ENCODE data around the gene RHO.

GRCh38 chr3:129557548-129557894 is 29.1 kb downstream of the RHO start:
- no peak for TF ChIP-seq POLR2A (IDR thresholded peaks at IDR 0.05)
- TF ChIP-seq, protein P1, sequence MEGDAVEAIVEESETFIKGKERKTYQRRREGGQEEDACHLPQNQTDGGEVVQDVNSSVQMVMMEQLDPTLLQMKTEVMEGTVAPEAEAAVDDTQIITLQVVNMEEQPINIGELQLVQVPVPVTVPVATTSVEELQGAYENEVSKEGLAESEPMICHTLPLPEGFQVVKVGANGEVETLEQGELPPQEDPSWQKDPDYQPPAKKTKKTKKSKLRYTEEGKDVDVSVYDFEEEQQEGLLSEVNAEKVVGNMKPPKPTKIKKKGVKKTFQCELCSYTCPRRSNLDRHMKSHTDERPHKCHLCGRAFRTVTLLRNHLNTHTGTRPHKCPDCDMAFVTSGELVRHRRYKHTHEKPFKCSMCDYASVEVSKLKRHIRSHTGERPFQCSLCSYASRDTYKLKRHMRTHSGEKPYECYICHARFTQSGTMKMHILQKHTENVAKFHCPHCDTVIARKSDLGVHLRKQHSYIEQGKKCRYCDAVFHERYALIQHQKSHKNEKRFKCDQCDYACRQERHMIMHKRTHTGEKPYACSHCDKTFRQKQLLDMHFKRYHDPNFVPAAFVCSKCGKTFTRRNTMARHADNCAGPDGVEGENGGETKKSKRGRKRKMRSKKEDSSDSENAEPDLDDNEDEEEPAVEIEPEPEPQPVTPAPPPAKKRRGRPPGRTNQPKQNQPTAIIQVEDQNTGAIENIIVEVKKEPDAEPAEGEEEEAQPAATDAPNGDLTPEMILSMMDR (IDR thresholded peaks at IDR 0.05), result no peak

Data from prostate gland (tissue), 2 donors.